Spleen (tissue), 7 donors: ENCODE measurements around the gene TNFSF13.

ENCODE experiments used
- CTCF ChIP-seq, 11 experiments: fragments of 200-600 bp in 7 of 11; fragments of 450-650 bp in 4 of 11; sonication (generic) in 4 of 11; IDR thresholded peaks in 8 of 11; conservative IDR thresholded peaks in 3 of 11; 1 replicate in 7 of 11; 2 replicates in 4 of 11; pipeline versions ENCODE4 v1.4.0 to v1.8.0; 2016 to 2021; ENCODE audit warnings: antibody characterized with exemption in 11 of 11, inconsistent platforms in 4 of 11, mild to moderate bottlenecking in 1 of 11
- POLR2A ChIP-seq, 3 donors: fragments of 450-650 bp; IDR thresholded peaks; one replicate each; pipeline ENCODE4 v1.5.1; 2017; ENCODE audit warnings: antibody characterized with exemption in 3 of 3, mild to moderate bottlenecking in 1 of 3
- POLR2AphosphoS5 ChIP-seq, 3 donors: sonication (generic); formaldehyde crosslinking; IDR thresholded peaks; one replicate each; pipeline ENCODE4 v1.5.1; 2017; ENCODE audit warnings: antibody characterized with exemption in 3 of 3
- donor health status: DM: no; HTN: no; CAD: no; lungs with moderate emphysema.
- donor health status: DM: no; HTN: no; CAD: no.
- donor health status: DM: no; HTN: no; CAD: no.

- peak; percentile 75 to 96 (median 86) for TF ChIP-seq CTCF (IDR thresholded peaks at IDR 0.05 in 8 of 11, conservative IDR thresholded peaks at IDR 0.05 in 3 of 11)
- no peak for TF ChIP-seq POLR2A (IDR thresholded peaks at IDR 0.05)
- TF ChIP-seq POLR2AphosphoS5 (IDR thresholded peaks at IDR 0.05), result peak in 1 of 3 donors; percentile 51
Observed at GRCh38 chr17:7561028-7561575, 2.6 kb downstream of the TNFSF13 start.
